Astrocyte of the cerebellum (primary cell): ENCODE results near the gene PTPRT.

Experiments used
- DNase-seq: peaks from one replicate; pipeline ENCODE4 v3.0.0-alpha.2; 2011; ENCODE audit warnings: low read depth
- H3K4me3 ChIP-seq: 2 replicates; pipeline ENCODE4 v1.5.1; 2011; ENCODE audit warnings: mild to moderate bottlenecking, low read depth, low read length, moderate library complexity
- in situ Hi-C: cut with HindIII; loops from 2 replicates; pipeline ENCODE4 v1.10.0; 2017; ENCODE audit warnings: low sequenced_read_pairs
- TF ChIP-seq, protein P1 (sequence below): IDR thresholded peaks from 2 replicates; pipeline ENCODE4 v1.5.1; 2012; ENCODE audit warnings: low read length, low read depth, moderate library complexity, mild to moderate bottlenecking; ENCODE audit errors: missing control alignments

Gene PTPRT

DNA sequence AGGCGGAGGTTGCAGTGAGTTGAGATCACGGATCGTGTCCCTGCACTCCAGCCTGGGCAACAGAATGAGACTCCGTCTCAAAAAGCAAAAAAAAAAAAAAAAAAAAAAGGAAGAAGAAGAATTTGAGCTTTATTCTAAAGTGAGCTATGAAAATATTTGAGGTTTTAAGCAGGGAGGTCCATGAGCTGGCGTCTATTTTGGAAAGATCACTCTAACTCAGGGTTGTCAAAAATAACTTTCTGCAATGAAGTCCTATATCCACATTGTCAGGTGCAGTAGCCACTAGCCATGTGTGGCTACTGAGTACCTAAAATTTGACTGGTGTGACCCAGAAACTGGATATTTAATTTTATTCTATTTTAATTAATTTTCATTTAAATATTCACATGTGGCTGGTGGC, 217.1 kb downstream of the PTPRT start:
- TF ChIP-seq, protein P1, sequence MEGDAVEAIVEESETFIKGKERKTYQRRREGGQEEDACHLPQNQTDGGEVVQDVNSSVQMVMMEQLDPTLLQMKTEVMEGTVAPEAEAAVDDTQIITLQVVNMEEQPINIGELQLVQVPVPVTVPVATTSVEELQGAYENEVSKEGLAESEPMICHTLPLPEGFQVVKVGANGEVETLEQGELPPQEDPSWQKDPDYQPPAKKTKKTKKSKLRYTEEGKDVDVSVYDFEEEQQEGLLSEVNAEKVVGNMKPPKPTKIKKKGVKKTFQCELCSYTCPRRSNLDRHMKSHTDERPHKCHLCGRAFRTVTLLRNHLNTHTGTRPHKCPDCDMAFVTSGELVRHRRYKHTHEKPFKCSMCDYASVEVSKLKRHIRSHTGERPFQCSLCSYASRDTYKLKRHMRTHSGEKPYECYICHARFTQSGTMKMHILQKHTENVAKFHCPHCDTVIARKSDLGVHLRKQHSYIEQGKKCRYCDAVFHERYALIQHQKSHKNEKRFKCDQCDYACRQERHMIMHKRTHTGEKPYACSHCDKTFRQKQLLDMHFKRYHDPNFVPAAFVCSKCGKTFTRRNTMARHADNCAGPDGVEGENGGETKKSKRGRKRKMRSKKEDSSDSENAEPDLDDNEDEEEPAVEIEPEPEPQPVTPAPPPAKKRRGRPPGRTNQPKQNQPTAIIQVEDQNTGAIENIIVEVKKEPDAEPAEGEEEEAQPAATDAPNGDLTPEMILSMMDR = no peak
- in situ Hi-C loops = no loop called here
- DNase-seq = no peak

GRCh38 chr20:42968746-42969145, 221.0 kb downstream of the PTPRT start:
- in situ Hi-C loops = no loop called here
- DNase-seq = no peak
- TF ChIP-seq, protein P1 = no peak
- no peak overlapping the region for H3K4me3 ChIP-seq

More for the DNA sequence above, 217.1 kb downstream of the PTPRT start:
- H3K4me3 ChIP-seq = no peak overlapping the region

GRCh38 chr20:42963796-42964195, 225.9 kb downstream of the PTPRT start:
- TF ChIP-seq, protein P1 = no peak
- in situ Hi-C loops = no loop called here
- DNase-seq = no peak
- H3K4me3 ChIP-seq = no peak overlapping the region

- no peak overlapping the region for H3K4me3 ChIP-seq
- TF ChIP-seq, protein P1 = no peak
- in situ Hi-C loops = no loop called here
- DNase-seq = no peak
These were observed 227.9 kb downstream of the PTPRT start for GRCh38 chr20:42961771-42962170.

GRCh38 chr20:42959996-42960395, 229.7 kb downstream of the PTPRT start:
- no peak for DNase-seq
- in situ Hi-C loops = no loop called here
- H3K4me3 ChIP-seq = no peak overlapping the region
- TF ChIP-seq, protein P1 = no peak

- in situ Hi-C loops = no loop called here
- no peak for DNase-seq
These were observed 231.2 kb downstream of the PTPRT start for GRCh38 chr20:42958367-42959069.

More at GRCh38 chr20:42958367-42959069, 231.2 kb downstream of the PTPRT start:
- H3K4me3 ChIP-seq = no peak overlapping the region
- TF ChIP-seq, protein P1 = no peak
